H1 (cell line): ENCODE measurements around the gene TTLL5. TPM values are rescaled to one million over a fixed set of nuclear protein-coding genes. Genes with fewer than 3 reads are reported as not detected.

Source experiments
- CTCF ChIA-PET: fragments of 300-600 bp; sonication (Branson Sonifier 250); formaldehyde crosslinking; loops from one replicate; lab custom pipeline; 2021; ENCODE audit not compliant: partially characterized antibody; lab: Charles Lee
- POLR2A ChIA-PET: fragments of 300-600 bp; sonication (Branson Sonifier 250); formaldehyde crosslinking; loops from one replicate; lab custom pipeline; 2021; ENCODE audit warnings: inconsistent platforms; ENCODE audit not compliant: partially characterized antibody; lab: Charles Lee
- DNase-seq, 2 experiments: peaks; one replicate each; pipeline versions ENCODE4 v3.0.0 to v3.0.0-alpha.2; 2010 to 2022; ENCODE audit warnings: low spot score in 2 of 2, low read depth in 1 of 2, mixed read lengths in 1 of 2
- FAIRE-seq: peaks from 2 replicates; lab custom pipeline; 2011; peaks lifted over from hg19 to GRCh38; lab: Jason Lieb, UNC
- H2AFZ ChIP-seq: 2 replicates; pipeline ENCODE4 v1.8.1; 2012; ENCODE audit warnings: low read length, inconsistent platforms
- H2AK5ac ChIP-seq: 2 replicates; pipeline ENCODE4 v1.6.1; 2013; ENCODE audit warnings: low read depth, low read length
- H2BK120ac ChIP-seq: replicated peaks from 2 replicates; pipeline ENCODE3; 2013; ENCODE audit warnings: low read depth, low read length, inconsistent platforms
- H2BK12ac ChIP-seq: 2 replicates; pipeline ENCODE4 v1.6.1; 2013; ENCODE audit warnings: low read depth, low read length
- H2BK15ac ChIP-seq: 2 replicates; pipeline ENCODE4 v1.6.1; 2013; ENCODE audit warnings: low read length
- H2BK20ac ChIP-seq: 2 replicates; pipeline ENCODE4 v1.6.1; 2013; ENCODE audit warnings: low read length
- H2BK5ac ChIP-seq: 2 replicates; pipeline ENCODE4 v1.6.1; 2013; ENCODE audit warnings: low read depth, low read length
- H3K14ac ChIP-seq: 2 replicates; pipeline ENCODE4 v1.6.1; 2013; ENCODE audit warnings: inconsistent platforms; ENCODE audit not compliant: insufficient read length
- H3K18ac ChIP-seq: 2 replicates; pipeline ENCODE4 v1.6.1; 2013; ENCODE audit warnings: low read length; ENCODE audit errors: extremely low read depth
- H3K23ac ChIP-seq: 2 replicates; pipeline ENCODE4 v1.6.1; 2013; ENCODE audit warnings: inconsistent platforms; ENCODE audit not compliant: insufficient read length
- H3K23me2 ChIP-seq: 2 replicates; pipeline ENCODE4 v1.6.1; 2013; ENCODE audit warnings: low read depth, low read length
- H3K27ac ChIP-seq: 2 replicates; pipeline ENCODE4 v1.6.1; 2011; ENCODE audit warnings: low read depth, low read length, inconsistent platforms
- H3K27me3 ChIP-seq, 4 experiments: replicated peaks in 1 of 4; 1 replicate in 1 of 4; 2 replicates in 3 of 4; pipeline versions ENCODE4 v1.6.1 to v1.8.1; 2011 to 2013; ENCODE audit warnings: low read length in 3 of 4, mild to moderate bottlenecking in 3 of 4, inconsistent platforms in 2 of 4, mixed read lengths in 2 of 4, moderate library complexity in 1 of 4; ENCODE audit not compliant: control insufficient read depth in 3 of 4, insufficient read depth in 3 of 4; ENCODE audit errors: extremely low read depth in 1 of 4
- H3K36me3 ChIP-seq, 4 experiments: 2 replicates each; pipeline versions ENCODE4 v1.6.1 to v1.8.1; 2011 to 2013; ENCODE audit warnings: mild to moderate bottlenecking in 4 of 4, low read length in 3 of 4, moderate library complexity in 2 of 4, control low read depth in 1 of 4, inconsistent platforms in 1 of 4; ENCODE audit not compliant: insufficient read depth in 4 of 4, control insufficient read depth in 2 of 4
- H3K4ac ChIP-seq: replicated peaks from 2 replicates; pipeline ENCODE3; 2013; ENCODE audit warnings: low read length, low read depth, mixed read lengths, inconsistent platforms; ENCODE audit not compliant: insufficient read length
- H3K4me1 ChIP-seq, 4 experiments: replicated peaks in 1 of 4; 1 replicate in 1 of 4; 2 replicates in 3 of 4; pipeline versions ENCODE4 v1.6.1 to v1.8.1; 2011 to 2013; ENCODE audit warnings: low read length in 3 of 4, inconsistent platforms in 2 of 4, mixed read lengths in 1 of 4; ENCODE audit not compliant: insufficient read depth in 4 of 4, control insufficient read depth in 3 of 4
- H3K4me2 ChIP-seq, 2 experiments: 2 replicates each; pipeline versions ENCODE4 v1.6.1 to v1.8.1; 2011 to 2013; ENCODE audit warnings: low read depth in 2 of 2, low read length in 2 of 2, control low read depth in 1 of 2, inconsistent platforms in 1 of 2, mild to moderate bottlenecking in 1 of 2; ENCODE audit not compliant: insufficient read depth in 1 of 2
- H3K4me3 ChIP-seq, 4 experiments: fragments of 200-600, 300-600 bp in 1 of 4; sonication (generic), shearing (Covaris generic), sonication (Bioruptor Twin) in 1 of 4; 2 replicates each; pipeline versions ENCODE4 v1.5.1 to v1.8.1; 2011 to 2016; ENCODE audit warnings: low read length in 4 of 4, low read depth in 3 of 4, control low read depth in 2 of 4, inconsistent platforms in 2 of 4, mild to moderate bottlenecking in 2 of 4, mixed read lengths in 1 of 4, moderate library complexity in 1 of 4; ENCODE audit not compliant: insufficient read depth in 2 of 4; ENCODE audit errors: extremely low read depth in 1 of 4
- H3K56ac ChIP-seq: replicated peaks from 2 replicates; pipeline ENCODE3; 2013; ENCODE audit warnings: low read depth, mild to moderate bottlenecking, mixed read lengths, low read length, inconsistent platforms; ENCODE audit not compliant: insufficient read length
- H3K79me1 ChIP-seq: 2 replicates; pipeline ENCODE4 v1.6.1; 2013; ENCODE audit warnings: low read depth, low read length, control low read depth
- H3K79me2 ChIP-seq, 2 experiments: 2 replicates each; pipeline versions ENCODE4 v1.6.1 to v1.8.1; 2012 to 2013; ENCODE audit warnings: low read length in 2 of 2, mild to moderate bottlenecking in 2 of 2, inconsistent platforms in 1 of 2; ENCODE audit not compliant: insufficient read depth in 2 of 2, control insufficient read depth in 1 of 2
- H3K9ac ChIP-seq, 4 experiments: replicated peaks in 1 of 4; 1 replicate in 1 of 4; 2 replicates in 3 of 4; pipeline versions ENCODE4 v1.6.1 to v1.8.1; 2011 to 2013; ENCODE audit warnings: low read depth in 3 of 4, low read length in 3 of 4, control low read depth in 2 of 4, mild to moderate bottlenecking in 2 of 4, moderate library complexity in 2 of 4, inconsistent platforms in 1 of 4; ENCODE audit errors: extremely low read depth in 1 of 4
- H3K9me3 ChIP-seq, 2 experiments: 2 replicates each; pipeline versions ENCODE4 v1.6.1 to v1.8.1; 2012 to 2013; ENCODE audit warnings: mild to moderate bottlenecking in 2 of 2, moderate library complexity in 2 of 2, control low read depth in 1 of 2, inconsistent platforms in 1 of 2, low read depth in 1 of 2, low read length in 1 of 2, mixed read lengths in 1 of 2; ENCODE audit not compliant: insufficient read depth in 2 of 2
- H4K20me1 ChIP-seq, 2 experiments: replicated peaks in 1 of 2; 2 replicates each; pipeline versions ENCODE3 to v1.8.1; 2011 to 2013; ENCODE audit warnings: inconsistent platforms in 2 of 2, low read length in 2 of 2, mild to moderate bottlenecking in 1 of 2; ENCODE audit not compliant: insufficient read depth in 2 of 2, control insufficient read depth in 1 of 2
- H4K5ac ChIP-seq: 2 replicates; pipeline ENCODE4 v1.6.1; 2013; ENCODE audit warnings: low read length, low read depth, mixed read lengths, inconsistent platforms; ENCODE audit not compliant: insufficient read length
- H4K8ac ChIP-seq: 2 replicates; pipeline ENCODE4 v1.8.0; 2013; ENCODE audit warnings: mild to moderate bottlenecking, moderate library complexity, low read length, inconsistent platforms; ENCODE audit not compliant: insufficient read depth; ENCODE audit errors: extremely low read depth
- H4K91ac ChIP-seq: replicated peaks from 2 replicates; pipeline ENCODE3; 2013; ENCODE audit warnings: low read length, mixed read lengths, inconsistent platforms; ENCODE audit not compliant: insufficient read length
- CBX8 ChIP-seq: fragments of 300-800, 300-1000 bp; sonication (generic); IDR thresholded peaks from 2 replicates; pipeline ENCODE4 v1.7.1; 2016; ENCODE audit warnings: low read depth, low read length, borderline replicate concordance
- EGR1 ChIP-seq: IDR thresholded peaks from 2 replicates; pipeline ENCODE4 v1.6.1; 2011; ENCODE audit warnings: low read depth, low read length, borderline replicate concordance
- EP300 ChIP-seq, 2 experiments: IDR thresholded peaks; 1 replicate in 1 of 2; 2 replicates in 1 of 2; pipeline ENCODE4 v1.6.1; 2011 to 2012; ENCODE audit warnings: low read depth in 2 of 2, low read length in 2 of 2, mild to moderate bottlenecking in 2 of 2, borderline replicate concordance in 1 of 2, inconsistent platforms in 1 of 2, moderate library complexity in 1 of 2
- HDAC2 ChIP-seq, 2 experiments: fragments of 300-600 bp in 1 of 2; sonication (generic) in 1 of 2; IDR thresholded peaks; 2 replicates each; pipeline ENCODE4 v1.6.1; 2011 to 2012; ENCODE audit warnings: low read depth in 2 of 2, low read length in 2 of 2, mild to moderate bottlenecking in 2 of 2, moderate library complexity in 2 of 2, borderline replicate concordance in 1 of 2, inconsistent platforms in 1 of 2
- JUND ChIP-seq: IDR thresholded peaks from 2 replicates; pipeline ENCODE4 v1.6.1; 2011; ENCODE audit warnings: mild to moderate bottlenecking, improper control_type of control experiment, low read length
- KDM1A ChIP-seq: fragments of 200-600, 300-600 bp; sonication (generic); IDR thresholded peaks from 2 replicates; pipeline ENCODE4 v1.7.1; 2016; ENCODE audit warnings: mild to moderate bottlenecking, low read length, borderline replicate concordance
- KDM5A ChIP-seq: fragments of 200-600 bp; IDR thresholded peaks from 2 replicates; pipeline ENCODE4 v1.7.1; 2012; ENCODE audit warnings: mild to moderate bottlenecking, low read length, inconsistent platforms, mixed read lengths
- RAD21 ChIP-seq, 2 experiments: IDR thresholded peaks in 1 of 2; conservative IDR thresholded peaks in 1 of 2; 2 replicates each; pipeline ENCODE4 v1.6.1; 2011; ENCODE audit warnings: low read depth in 2 of 2, low read length in 2 of 2, improper control_type of control experiment in 1 of 2, inconsistent platforms in 1 of 2, mild to moderate bottlenecking in 1 of 2, moderate library complexity in 1 of 2
- SUZ12 ChIP-seq: fragments of 200-600 bp; sonication (generic); IDR thresholded peaks from 2 replicates; pipeline ENCODE4 v1.6.1; 2012; ENCODE audit warnings: mild to moderate bottlenecking, inconsistent platforms, low read length, moderate library complexity, mixed read lengths
- TAF1 ChIP-seq: IDR thresholded peaks from 2 replicates; pipeline ENCODE4 v1.6.1; 2011; ENCODE audit warnings: mild to moderate bottlenecking, low read depth, low read length
- WGBS, 2 experiments: shearing (Covaris generic) in 1 of 2; methylation state at CpG; one replicate each; pipeline versions ENCODE4 v1.1.6 to v1.1.7; 2013 to 2015; ENCODE audit warnings: low lambda C conversion rate in 2 of 2, mixed read lengths in 2 of 2, inconsistent platforms in 1 of 2, low coverage in 1 of 2, missing lambda C conversion rate in 1 of 2; ENCODE audit not compliant: insufficient replicate concordance in 2 of 2, insufficient coverage in 1 of 2, insufficient read length in 1 of 2; ENCODE audit errors: extremely low coverage in 1 of 2, missing lambda C conversion rate in 1 of 2; 5-methylcytosine and 5-hydroxymethylcytosine counted together
- polyA plus RNA-seq, 7 experiments: library from polyadenylated mRNA; depleted of rRNA in 3 of 7; stranded (reverse) in 5 of 7; unstranded in 2 of 7; fragments of >200 nt in 5 of 7; fragments of 200-250 nt in 2 of 7; gene quantifications; 1 replicate in 5 of 7; 2 replicates in 1 of 7; 4 replicates in 1 of 7; pipeline versions ENCODE4 v1.2.1 to v1.2.3, GENCODE V29; 2011 to 2013; ENCODE audit warnings: missing spikeins in 2 of 7, mixed read lengths in 2 of 7
- total RNA-seq: library from RNA; stranded (reverse); fragmentation: NEBNext Ultra II Directional; extraction: Animal tissue kit (Norgen Biotek cat#: 25700); gene quantifications from 2 replicates; pipeline ENCODE4 v1.2.1, GENCODE V29; 2021
- TF ChIP-seq, protein P1 (sequence below): IDR thresholded peaks from 2 replicates; pipeline ENCODE4 v1.6.1; 2011; ENCODE audit warnings: low read length, improper control_type of control experiment

Gene TTLL5
- total and polyA plus RNA-seq, 2 of the 8 experiments (the other 6 are each of a cell fraction or from before 2014, with no cell fraction given) = 16.1 to 45.9 TPM

- DNase-seq (no peak), FAIRE-seq (no peak)
- POLR2A ChIA-PET = interaction anchor here (0.6 kb wide), 1 partner anchor 270 kb away, joined by 3 read pairs; no protein-coding TSS in a partner anchor
- H2AFZ ChIP-seq = no peak overlapping the region
- H3K14ac ChIP-seq = no peak overlapping the region
- no peaks in the 10 kb centered on the region for H3K4me1 ChIP-seq
- no peaks in the 10 kb centered on the region for H3K79me1 ChIP-seq
- no peak overlapping the region for H2BK5ac ChIP-seq
- no peak overlapping the region for H4K8ac ChIP-seq
- no peak overlapping the region for H4K5ac ChIP-seq
- H2AK5ac ChIP-seq = no peak overlapping the region
- no peak overlapping the region for H3K9ac ChIP-seq
- no peaks in the 10 kb centered on the region for H3K27me3 ChIP-seq
- no peak overlapping the region for H3K4me2 ChIP-seq
- no peaks in the 10 kb centered on the region; a peak in 2 of 8 replicates for H3K36me3 ChIP-seq
- H3K79me2 ChIP-seq = no peaks in the 10 kb centered on the region
- H3K23me2 ChIP-seq = no peaks in the 10 kb centered on the region
- no peak overlapping the region for H2BK12ac ChIP-seq
- H3K23ac ChIP-seq = no peak overlapping the region
- H3K27ac ChIP-seq = no peak overlapping the region
- H3K4me3 ChIP-seq = no peak overlapping the region
- no peak overlapping the region for H2BK120ac ChIP-seq
- H4K20me1 ChIP-seq = peaks cover 2% of the 10 kb centered on the region in 2 experiments
- CTCF ChIA-PET = interaction anchor here (0.6 to 5.0 kb wide), 23 partner anchors 9 to 321 kb away, joined by 3 to 42 read pairs (median 4); partner anchors contain the start of gene TGFB3
- 0 out of 4 replicates have a peak, but pooled peaks cover 0 to 2% of the 10 kb centered on the region in 2 experiments for H3K9me3 ChIP-seq
- H4K91ac ChIP-seq = no peak overlapping the region
- H2BK20ac ChIP-seq = no peak overlapping the region
- no peak overlapping the region for H2BK15ac ChIP-seq
- 94% methylated on average over 2 of the region's 2 CpGs; no CpG with 5 or more reads in 1 of the 2 experiments for WGBS, 2 experiments
- no peak overlapping the region for H3K18ac ChIP-seq
- H3K56ac ChIP-seq = no peak overlapping the region
- H3K4ac ChIP-seq = no peak overlapping the region
- TF ChIP-seq JUND (no peak), CBX8 (no peak), EGR1 (no peak), KDM1A (no peak), HDAC2 (IDR thresholded peaks at IDR 0.05; ENCODE audit: borderline replicate concordance in 1 of 2, low read depth in 2 of 2, low read length in 2 of 2) (no peak), TAF1 (no peak), KDM5A (no peak), RAD21 (IDR thresholded peaks at IDR 0.05 in 1 of 2, conservative IDR thresholded peaks at IDR 0.05 in 1 of 2; ENCODE audit: low read depth in 2 of 2, low read length in 2 of 2) (peak; percentile 49 to 58), EP300 (IDR thresholded peaks at IDR 0.05; ENCODE audit: borderline replicate concordance in 1 of 2, low read depth in 2 of 2, low read length in 2 of 2) (no peak), SUZ12 (no peak)
- TF ChIP-seq, protein P1, sequence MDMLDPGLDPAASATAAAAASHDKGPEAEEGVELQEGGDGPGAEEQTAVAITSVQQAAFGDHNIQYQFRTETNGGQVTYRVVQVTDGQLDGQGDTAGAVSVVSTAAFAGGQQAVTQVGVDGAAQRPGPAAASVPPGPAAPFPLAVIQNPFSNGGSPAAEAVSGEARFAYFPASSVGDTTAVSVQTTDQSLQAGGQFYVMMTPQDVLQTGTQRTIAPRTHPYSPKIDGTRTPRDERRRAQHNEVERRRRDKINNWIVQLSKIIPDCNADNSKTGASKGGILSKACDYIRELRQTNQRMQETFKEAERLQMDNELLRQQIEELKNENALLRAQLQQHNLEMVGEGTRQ = no peak
These were observed 133.6 kb downstream of the TTLL5 start for GRCh38 chr14:75794615-75795038.
